Activated CD4-positive, alpha-beta T cell treated with anti-CD3 and anti-CD28 coated beads, Interleukin-2, Interleukin-6, amounts not matched to agents 100 ng/mL and 50 ng/mL, durations not matched to agents 16 hours and 8 hours (primary cell): ENCODE results near the gene ADM2.
"Not testable (repeated sequence)": the region's sequence is repeated elsewhere in the genome, so short reads cannot be mapped to it uniquely, and the experiment has no call there.

ENCODE experiments used
- DNase-seq: peaks from one replicate; pipeline ENCODE4 v3.0.0-alpha.2; 2020

ADM2 gene, protein sequence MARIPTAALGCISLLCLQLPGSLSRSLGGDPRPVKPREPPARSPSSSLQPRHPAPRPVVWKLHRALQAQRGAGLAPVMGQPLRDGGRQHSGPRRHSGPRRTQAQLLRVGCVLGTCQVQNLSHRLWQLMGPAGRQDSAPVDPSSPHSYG

GRCh38 chr22:50481440-50482106 is at the start of gene ADM2:
Gene ADM2, plus strand, starts transcription at chr22:50481543. Its CDS starts 305 bp downstream, at chr22:50481848.
- peak; percentile 61 for DNase-seq

- DNase-seq: no peak
Observed at GRCh38 chr22:50432131-50432876, 49.0 kb upstream of the ADM2 start.

- DNase-seq: not testable (repeated sequence)
Observed at GRCh38 chr22:50432877-50433510, 48.3 kb upstream of the ADM2 start.

DNA sequence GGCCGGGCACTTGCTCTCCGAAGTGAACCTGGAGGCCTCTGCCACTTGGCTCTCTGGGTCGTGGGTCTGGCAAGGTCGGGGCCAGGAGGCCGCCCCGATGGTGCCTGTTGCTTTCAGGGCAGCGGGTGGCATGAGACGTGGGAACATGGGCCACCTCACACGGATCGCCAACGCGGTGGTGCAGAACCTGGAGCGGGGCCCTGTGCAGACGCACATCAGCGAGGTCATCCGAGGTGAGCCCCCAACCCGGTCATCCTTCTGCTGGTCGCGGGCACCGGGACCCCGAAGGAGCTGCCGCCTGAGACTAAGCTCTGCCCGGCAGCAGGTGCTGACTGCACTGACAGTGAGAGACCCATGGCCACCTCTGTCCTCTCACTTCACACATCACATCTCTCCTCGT is 46.5 kb upstream of the ADM2 start:
- no peak for DNase-seq

GRCh38 chr22:50435291-50436014 is 45.9 kb upstream of the ADM2 start:
- no peak for DNase-seq

- no peak for DNase-seq
Observed at GRCh38 chr22:50436015-50436830, 45.1 kb upstream of the ADM2 start.

GRCh38 chr22:50436841-50437341 is 44.5 kb upstream of the ADM2 start:
- no peak for DNase-seq

- DNase-seq: no peak
Observed at GRCh38 chr22:50437511-50438304, 43.6 kb upstream of the ADM2 start.

DNA sequence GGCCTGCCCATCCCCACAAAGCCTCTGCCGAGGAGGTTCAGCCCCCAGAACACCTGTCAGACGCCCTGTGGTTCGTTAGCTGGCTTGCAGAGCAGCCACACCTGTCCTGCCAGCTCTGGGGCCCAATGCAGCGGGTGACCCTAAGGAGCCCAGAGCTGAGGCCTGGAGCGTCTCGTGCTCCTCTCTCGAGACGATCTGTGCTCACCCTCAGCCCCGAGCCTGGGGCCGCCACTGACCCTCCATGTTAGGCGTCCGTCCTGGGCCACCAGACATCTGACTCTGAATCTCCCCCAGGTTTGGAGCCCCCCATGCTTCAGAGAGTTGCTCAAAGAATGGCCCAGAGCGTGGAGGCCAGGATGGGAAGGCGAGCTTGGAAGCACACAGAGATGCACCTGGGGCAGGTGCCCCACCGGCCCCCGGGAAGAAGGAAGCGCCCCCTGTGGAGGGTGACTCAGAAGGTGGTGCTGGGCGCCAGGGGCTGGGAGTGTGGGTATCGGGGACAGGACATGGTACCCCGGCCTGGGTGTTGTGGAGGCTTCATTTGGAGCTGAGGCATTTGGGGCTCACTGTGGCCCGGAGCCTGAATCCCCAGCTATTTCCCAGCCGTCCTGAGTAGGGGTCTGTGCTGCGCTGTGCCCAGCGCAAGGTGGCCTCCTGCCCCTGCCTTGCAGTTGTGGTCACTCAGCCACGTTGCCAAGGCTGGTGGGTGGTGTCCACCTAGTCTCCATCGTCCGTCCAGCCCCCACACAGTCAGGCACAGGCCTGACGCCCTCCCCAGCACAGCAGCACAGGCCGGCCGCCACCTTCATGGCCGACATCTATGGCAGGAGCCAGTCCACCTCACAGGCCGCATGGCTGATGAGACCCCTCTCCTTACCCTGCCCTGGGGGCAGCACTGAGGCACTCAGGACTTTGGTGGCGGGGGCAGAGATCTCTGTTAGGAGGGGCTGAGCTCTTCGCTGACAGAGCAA is 42.8 kb upstream of the ADM2 start:
- no peak for DNase-seq

- no peak for DNase-seq
Observed at GRCh38 chr22:50439314-50439870, 42.0 kb upstream of the ADM2 start.

- no peak for DNase-seq
Observed at GRCh38 chr22:50439871-50440331, 41.4 kb upstream of the ADM2 start.

- no peak for DNase-seq
Observed at GRCh38 chr22:50440544-50441249, 40.6 kb upstream of the ADM2 start.

- DNase-seq: no peak
Observed at GRCh38 chr22:50441428-50441993, 39.8 kb upstream of the ADM2 start.

DNA sequence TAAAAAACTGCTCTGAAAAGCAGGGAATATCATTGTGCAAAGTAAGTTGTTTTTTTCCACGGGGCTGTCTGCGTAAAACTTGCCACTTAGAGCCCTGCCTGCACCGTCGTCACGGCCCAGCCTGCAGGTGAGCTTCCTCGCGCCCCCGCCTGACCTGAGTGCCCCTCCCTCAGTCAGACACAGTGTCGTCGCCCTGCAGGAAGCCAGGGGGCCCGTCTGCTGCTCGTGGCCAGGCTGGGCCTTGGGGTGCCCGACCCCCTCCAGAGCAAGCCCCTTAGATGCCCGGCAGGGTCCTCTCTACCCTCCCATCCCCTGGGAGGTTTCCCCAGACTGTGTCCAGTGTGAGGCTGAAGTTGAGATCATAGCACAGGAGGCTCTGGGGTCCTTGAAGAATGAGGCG is 38.1 kb upstream of the ADM2 start:
- DNase-seq: no peak

- DNase-seq: no peak
Observed at GRCh38 chr22:50443801-50444625, 37.3 kb upstream of the ADM2 start.

- DNase-seq: no peak
Observed at GRCh38 chr22:50444663-50445062, 36.7 kb upstream of the ADM2 start.
